SK-N-SH treated with all-trans-retinoic acid at 6 μM for 48 hours (cell line): Measurements from ENCODE around the gene RSBN1.

Experiments used
- ATAC-seq: fragments of 200-7000 bp; cut with Tn5 transposase; 3 replicates; pipeline ENCODE4 v1.9.1; 2020; ENCODE audit warnings: mild to moderate bottlenecking, moderate library complexity
- ARNTL ChIP-seq: fragments of 450-650 bp; formaldehyde crosslinking; IDR thresholded peaks from 2 replicates; pipeline ENCODE4 v1.5.0; 2020; ENCODE audit warnings: low read depth, mild to moderate bottlenecking, moderate library complexity, borderline replicate concordance
- BACH2 ChIP-seq: fragments of 250-450 bp; sonication (Bioruptor Pico); IDR thresholded peaks from 2 replicates; pipeline ENCODE4 v1.9.0; 2021; ENCODE audit warnings: mild to moderate bottlenecking, borderline replicate concordance
- CREB5 ChIP-seq: fragments of 250-450 bp; sonication (Bioruptor Pico); IDR thresholded peaks from 2 replicates; pipeline ENCODE4 v1.5.1; 2020; ENCODE audit warnings: low read depth, mild to moderate bottlenecking, moderate library complexity
- CSDC2 ChIP-seq: fragments of 250-450 bp; sonication (Bioruptor Pico); IDR thresholded peaks from 2 replicates; pipeline ENCODE4 v1.5.0; 2020; ENCODE audit warnings: mild to moderate bottlenecking, moderate library complexity
- CSRNP3 ChIP-seq: fragments of 250-450 bp; sonication (Bioruptor Pico); IDR thresholded peaks from 2 replicates; pipeline ENCODE4 v1.5.1; 2021; ENCODE audit warnings: mild to moderate bottlenecking, moderate library complexity
- ESRRG ChIP-seq: fragments of 250-450 bp; sonication (Bioruptor Pico); IDR thresholded peaks from 2 replicates; pipeline ENCODE4 v1.6.1; 2021; ENCODE audit warnings: mild to moderate bottlenecking
- GLIS3 ChIP-seq: fragments of 250-450 bp; sonication (Bioruptor Pico); IDR thresholded peaks from 2 replicates; pipeline ENCODE4 v1.5.0; 2020; ENCODE audit warnings: mild to moderate bottlenecking, moderate library complexity
- ISL1 ChIP-seq: fragments of 250-450 bp; sonication (Bioruptor Pico); IDR thresholded peaks from 2 replicates; pipeline ENCODE4 v2.1.2; 2022; ENCODE audit warnings: mild to moderate bottlenecking, moderate library complexity
- OSR1 ChIP-seq: fragments of 250-450 bp; sonication (Bioruptor Pico); IDR thresholded peaks from 2 replicates; pipeline ENCODE4 v1.8.0; 2022; ENCODE audit warnings: moderate library complexity, mild to moderate bottlenecking, inconsistent platforms
- PATZ1 ChIP-seq: fragments of 250-450 bp; sonication (Bioruptor Pico); IDR thresholded peaks from 2 replicates; pipeline ENCODE4 v1.8.0; 2020; ENCODE audit warnings: mild to moderate bottlenecking, moderate library complexity, borderline replicate concordance
- POU6F1 ChIP-seq: fragments of 250-450 bp; sonication (Bioruptor Pico); IDR thresholded peaks from 2 replicates; pipeline ENCODE4 v1.8.0; 2021; ENCODE audit warnings: low read depth, mild to moderate bottlenecking, moderate library complexity, borderline replicate concordance
- PPARA ChIP-seq: fragments of 250-450 bp; sonication (Bioruptor Pico); IDR thresholded peaks from 2 replicates; pipeline ENCODE4 v1.5.0; 2020; ENCODE audit warnings: mild to moderate bottlenecking, borderline replicate concordance
- RARB ChIP-seq: fragments of 250-450 bp; sonication (Bioruptor Pico); IDR thresholded peaks from 2 replicates; pipeline ENCODE4 v1.8.0; 2021; ENCODE audit warnings: mild to moderate bottlenecking, moderate library complexity
- SNAI2 ChIP-seq: fragments of 250-450 bp; sonication (Bioruptor Pico); IDR thresholded peaks from 2 replicates; pipeline ENCODE4 v1.5.0; 2020; ENCODE audit warnings: mild to moderate bottlenecking, moderate library complexity
- TCF4 ChIP-seq: fragments of 250-450 bp; sonication (Bioruptor Pico); IDR thresholded peaks from 2 replicates; pipeline ENCODE4 v1.8.0; 2021; ENCODE audit warnings: mild to moderate bottlenecking, moderate library complexity, borderline replicate concordance
- TOX ChIP-seq: fragments of 250-450 bp; sonication (Bioruptor Pico); IDR thresholded peaks from 2 replicates; pipeline ENCODE4 v1.8.0; 2021; ENCODE audit warnings: mild to moderate bottlenecking, moderate library complexity, borderline replicate concordance
- TSHZ2 ChIP-seq: fragments of 250-450 bp; sonication (Bioruptor Pico); IDR thresholded peaks from 2 replicates; pipeline ENCODE4 v1.5.0; 2020; ENCODE audit warnings: mild to moderate bottlenecking, moderate library complexity
- ZC3H10 ChIP-seq: fragments of 250-450 bp; sonication (Bioruptor Pico); IDR thresholded peaks from 2 replicates; pipeline ENCODE4 v1.5.1; 2021; ENCODE audit warnings: mild to moderate bottlenecking, moderate library complexity
- ZFP3 ChIP-seq: fragments of 250-450 bp; sonication (Bioruptor Pico); IDR thresholded peaks from 2 replicates; pipeline ENCODE4 v1.5.0; 2020; ENCODE audit warnings: mild to moderate bottlenecking, moderate library complexity
- ZFP30 ChIP-seq: fragments of 450-650 bp; formaldehyde crosslinking; IDR thresholded peaks from 2 replicates; pipeline ENCODE4 v1.5.0; 2022; ENCODE audit warnings: mild to moderate bottlenecking, moderate library complexity
- ZNF565 ChIP-seq: fragments of 450-650 bp; formaldehyde crosslinking; conservative IDR thresholded peaks from 2 replicates; pipeline ENCODE4 v1.5.0; 2020; ENCODE audit warnings: low read depth, mild to moderate bottlenecking, moderate library complexity
- ZNF70 ChIP-seq: fragments of 450-650 bp; formaldehyde crosslinking; IDR thresholded peaks from 2 replicates; pipeline ENCODE4 v1.5.0; 2020; ENCODE audit warnings: mild to moderate bottlenecking, moderate library complexity
- ZNF8 ChIP-seq: fragments of 450-650 bp; formaldehyde crosslinking; IDR thresholded peaks from 2 replicates; pipeline ENCODE4 v1.5.0; 2020; ENCODE audit warnings: mild to moderate bottlenecking, moderate library complexity

Gene RSBN1

GRCh38 chr1:113761937-113762336 is 50.3 kb downstream of the RSBN1 start:
- ATAC-seq = no peak
- TF ChIP-seq PATZ1 (CRISPR knock-in tag) (no peak), ISL1 (CRISPR knock-in tag) (no peak), ZFP3 (no peak), TOX (CRISPR knock-in tag) (no peak), CSDC2 (CRISPR knock-in tag) (no peak), ZNF8 (no peak), OSR1 (no peak), ZC3H10 (CRISPR knock-in tag) (no peak), ZNF565 (no peak), ESRRG (CRISPR knock-in tag) (no peak)

GRCh38 chr1:113760102-113761080 is 51.9 kb downstream of the RSBN1 start:
- ATAC-seq = no peak

More at GRCh38 chr1:113760102-113761080, 51.9 kb downstream of the RSBN1 start:
- TF ChIP-seq ZNF565 = no peak
- no peak for TF ChIP-seq PPARA (CRISPR knock-in tag)
- no peak for TF ChIP-seq BACH2 (CRISPR knock-in tag)
- no peak for TF ChIP-seq ZC3H10 (CRISPR knock-in tag)
- no peak for TF ChIP-seq ZFP30 (CRISPR knock-in tag)
- no peak for TF ChIP-seq CREB5 (CRISPR knock-in tag)
- no peak for TF ChIP-seq CSRNP3 (CRISPR knock-in tag)
- no peak for TF ChIP-seq RARB (CRISPR knock-in tag)
- no peak for TF ChIP-seq POU6F1
- TF ChIP-seq ARNTL (CRISPR knock-in tag) = no peak
- no peak for TF ChIP-seq PATZ1 (CRISPR knock-in tag)
- TF ChIP-seq GLIS3 (CRISPR knock-in tag) = no peak
- TF ChIP-seq ZNF8 = no peak
- no peak for TF ChIP-seq ZFP3
- no peak for TF ChIP-seq TSHZ2 (CRISPR knock-in tag)
- no peak for TF ChIP-seq TCF4 (CRISPR knock-in tag)
- no peak for TF ChIP-seq TOX (CRISPR knock-in tag)
- TF ChIP-seq SNAI2 (CRISPR knock-in tag) = no peak
- TF ChIP-seq OSR1 = no peak
- no peak for TF ChIP-seq ZNF70
